ENCODE measurements around the gene ABCB10. TPM values are rescaled to one million over a fixed set of nuclear protein-coding genes. Genes with fewer than 3 reads are reported as not detected.

The ABCB10 gene
- total and polyA plus RNA-seq, 4 donors, result 6.2 to 190 (median 11.5) TPM

DNA sequence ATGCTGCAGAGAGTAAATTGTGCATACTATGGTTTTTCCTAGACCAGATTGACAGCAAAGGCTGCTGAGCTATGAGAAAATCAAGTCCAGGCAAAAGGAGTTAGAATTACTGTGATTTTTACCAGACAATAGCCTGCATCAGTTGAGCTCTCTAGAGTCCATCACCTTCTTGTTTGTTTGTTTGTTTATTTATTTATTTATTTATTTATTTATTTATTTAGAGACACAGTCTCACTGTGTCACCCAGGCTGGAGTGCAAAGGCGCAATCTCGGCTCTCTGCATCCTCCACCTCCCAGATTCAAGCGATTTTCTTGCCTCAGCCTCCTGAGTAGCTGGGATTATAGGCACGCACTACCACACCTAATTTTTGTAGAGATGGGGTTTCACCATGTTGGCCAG, 24.2 kb upstream of the ABCB10 start:
- peaks cover 0 to 5% (median 3%) of the 10 kb centered on the region in 4 donors for H3K4me1 ChIP-seq (ENCODE audit: control insufficient read depth in 4 of 4, insufficient read depth in 4 of 4, low read length in 3 of 4)
- no peak overlapping the region for H3K4me3 ChIP-seq (ENCODE audit: low read depth in 1 of 3, low read length in 3 of 3)
- no peak for DNase-seq (ENCODE audit: low spot score)
- TF ChIP-seq, protein P1, sequence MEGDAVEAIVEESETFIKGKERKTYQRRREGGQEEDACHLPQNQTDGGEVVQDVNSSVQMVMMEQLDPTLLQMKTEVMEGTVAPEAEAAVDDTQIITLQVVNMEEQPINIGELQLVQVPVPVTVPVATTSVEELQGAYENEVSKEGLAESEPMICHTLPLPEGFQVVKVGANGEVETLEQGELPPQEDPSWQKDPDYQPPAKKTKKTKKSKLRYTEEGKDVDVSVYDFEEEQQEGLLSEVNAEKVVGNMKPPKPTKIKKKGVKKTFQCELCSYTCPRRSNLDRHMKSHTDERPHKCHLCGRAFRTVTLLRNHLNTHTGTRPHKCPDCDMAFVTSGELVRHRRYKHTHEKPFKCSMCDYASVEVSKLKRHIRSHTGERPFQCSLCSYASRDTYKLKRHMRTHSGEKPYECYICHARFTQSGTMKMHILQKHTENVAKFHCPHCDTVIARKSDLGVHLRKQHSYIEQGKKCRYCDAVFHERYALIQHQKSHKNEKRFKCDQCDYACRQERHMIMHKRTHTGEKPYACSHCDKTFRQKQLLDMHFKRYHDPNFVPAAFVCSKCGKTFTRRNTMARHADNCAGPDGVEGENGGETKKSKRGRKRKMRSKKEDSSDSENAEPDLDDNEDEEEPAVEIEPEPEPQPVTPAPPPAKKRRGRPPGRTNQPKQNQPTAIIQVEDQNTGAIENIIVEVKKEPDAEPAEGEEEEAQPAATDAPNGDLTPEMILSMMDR (IDR thresholded peaks at IDR 0.05; ENCODE audit: low read depth, low read length, missing input control), result no peak
- TF ChIP-seq NR2F2 (IDR thresholded peaks at IDR 0.05) (no peak), YY1 (IDR thresholded peaks at IDR 0.05) (no peak), RXRA (IDR thresholded peaks at IDR 0.05) (no peak), JUND (IDR thresholded peaks at IDR 0.05) (no peak), HNF4G (IDR thresholded peaks at IDR 0.05) (no peak), HNF4A (conservative IDR thresholded peaks at IDR 0.05) (no peak), SP1 (IDR thresholded peaks at IDR 0.05) (no peak), TAF1 (conservative IDR thresholded peaks at IDR 0.05) (no peak), FOXA2 (IDR thresholded peaks at IDR 0.05) (no peak), EGR1 (IDR thresholded peaks at IDR 0.05; ENCODE audit: low read depth in 2 of 2) (no peak), GABPA (IDR thresholded peaks at IDR 0.05 in 1 of 2, conservative IDR thresholded peaks at IDR 0.05 in 1 of 2) (no peak), RAD21 (IDR thresholded peaks at IDR 0.05) (no peak), FOXA1 (IDR thresholded peaks at IDR 0.05) (no peak)
- TF ChIP-seq, protein P2, sequence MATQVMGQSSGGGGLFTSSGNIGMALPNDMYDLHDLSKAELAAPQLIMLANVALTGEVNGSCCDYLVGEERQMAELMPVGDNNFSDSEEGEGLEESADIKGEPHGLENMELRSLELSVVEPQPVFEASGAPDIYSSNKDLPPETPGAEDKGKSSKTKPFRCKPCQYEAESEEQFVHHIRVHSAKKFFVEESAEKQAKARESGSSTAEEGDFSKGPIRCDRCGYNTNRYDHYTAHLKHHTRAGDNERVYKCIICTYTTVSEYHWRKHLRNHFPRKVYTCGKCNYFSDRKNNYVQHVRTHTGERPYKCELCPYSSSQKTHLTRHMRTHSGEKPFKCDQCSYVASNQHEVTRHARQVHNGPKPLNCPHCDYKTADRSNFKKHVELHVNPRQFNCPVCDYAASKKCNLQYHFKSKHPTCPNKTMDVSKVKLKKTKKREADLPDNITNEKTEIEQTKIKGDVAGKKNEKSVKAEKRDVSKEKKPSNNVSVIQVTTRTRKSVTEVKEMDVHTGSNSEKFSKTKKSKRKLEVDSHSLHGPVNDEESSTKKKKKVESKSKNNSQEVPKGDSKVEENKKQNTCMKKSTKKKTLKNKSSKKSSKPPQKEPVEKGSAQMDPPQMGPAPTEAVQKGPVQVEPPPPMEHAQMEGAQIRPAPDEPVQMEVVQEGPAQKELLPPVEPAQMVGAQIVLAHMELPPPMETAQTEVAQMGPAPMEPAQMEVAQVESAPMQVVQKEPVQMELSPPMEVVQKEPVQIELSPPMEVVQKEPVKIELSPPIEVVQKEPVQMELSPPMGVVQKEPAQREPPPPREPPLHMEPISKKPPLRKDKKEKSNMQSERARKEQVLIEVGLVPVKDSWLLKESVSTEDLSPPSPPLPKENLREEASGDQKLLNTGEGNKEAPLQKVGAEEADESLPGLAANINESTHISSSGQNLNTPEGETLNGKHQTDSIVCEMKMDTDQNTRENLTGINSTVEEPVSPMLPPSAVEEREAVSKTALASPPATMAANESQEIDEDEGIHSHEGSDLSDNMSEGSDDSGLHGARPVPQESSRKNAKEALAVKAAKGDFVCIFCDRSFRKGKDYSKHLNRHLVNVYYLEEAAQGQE (IDR thresholded peaks at IDR 0.05), result no peak
- TF ChIP-seq, protein P3, sequence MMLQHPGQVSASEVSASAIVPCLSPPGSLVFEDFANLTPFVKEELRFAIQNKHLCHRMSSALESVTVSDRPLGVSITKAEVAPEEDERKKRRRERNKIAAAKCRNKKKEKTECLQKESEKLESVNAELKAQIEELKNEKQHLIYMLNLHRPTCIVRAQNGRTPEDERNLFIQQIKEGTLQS (IDR thresholded peaks at IDR 0.05), result no peak
- TF ChIP-seq, protein P4, sequence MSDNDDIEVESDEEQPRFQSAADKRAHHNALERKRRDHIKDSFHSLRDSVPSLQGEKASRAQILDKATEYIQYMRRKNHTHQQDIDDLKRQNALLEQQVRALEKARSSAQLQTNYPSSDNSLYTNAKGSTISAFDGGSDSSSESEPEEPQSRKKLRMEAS (IDR thresholded peaks at IDR 0.05), result no peak
- TF ChIP-seq, protein P5, sequence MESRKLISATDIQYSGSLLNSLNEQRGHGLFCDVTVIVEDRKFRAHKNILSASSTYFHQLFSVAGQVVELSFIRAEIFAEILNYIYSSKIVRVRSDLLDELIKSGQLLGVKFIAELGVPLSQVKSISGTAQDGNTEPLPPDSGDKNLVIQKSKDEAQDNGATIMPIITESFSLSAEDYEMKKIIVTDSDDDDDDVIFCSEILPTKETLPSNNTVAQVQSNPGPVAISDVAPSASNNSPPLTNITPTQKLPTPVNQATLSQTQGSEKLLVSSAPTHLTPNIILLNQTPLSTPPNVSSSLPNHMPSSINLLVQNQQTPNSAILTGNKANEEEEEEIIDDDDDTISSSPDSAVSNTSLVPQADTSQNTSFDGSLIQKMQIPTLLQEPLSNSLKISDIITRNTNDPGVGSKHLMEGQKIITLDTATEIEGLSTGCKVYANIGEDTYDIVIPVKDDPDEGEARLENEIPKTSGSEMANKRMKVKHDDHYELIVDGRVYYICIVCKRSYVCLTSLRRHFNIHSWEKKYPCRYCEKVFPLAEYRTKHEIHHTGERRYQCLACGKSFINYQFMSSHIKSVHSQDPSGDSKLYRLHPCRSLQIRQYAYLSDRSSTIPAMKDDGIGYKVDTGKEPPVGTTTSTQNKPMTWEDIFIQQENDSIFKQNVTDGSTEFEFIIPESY (IDR thresholded peaks at IDR 0.05), result no peak
- 94% methylated on average over 4 of the region's 4 CpGs for WGBS
- no peak overlapping the region for H3K27ac ChIP-seq (ENCODE audit: low read depth in 1 of 2, low read length in 2 of 2)
- H3K9me3 ChIP-seq (ENCODE audit: control insufficient read depth in 4 of 4, low read length in 3 of 4), result no peaks in the 10 kb centered on the region
- no peaks in the 10 kb centered on the region for H3K27me3 ChIP-seq (ENCODE audit: control insufficient read depth in 4 of 4, insufficient read depth in 4 of 4, low read length in 3 of 4)
- no peak overlapping the region for H3K9ac ChIP-seq (ENCODE audit: low read depth in 1 of 2, low read length in 2 of 2)
- no peaks in the 10 kb centered on the region for H3K36me3 ChIP-seq (ENCODE audit: control insufficient read depth in 4 of 4, insufficient read depth in 3 of 4, low read depth in 1 of 4, low read length in 3 of 4)
